GM18502 (cell line): ENCODE results near the gene MYOZ2.

Experiments
- ATAC-seq: cut with Tn5 transposase; IDR thresholded peaks from one replicate; pipeline ENCODE4 v1.9.1; 2021; ENCODE audit warnings: mild to moderate bottlenecking; ENCODE audit not compliant: unreplicated experiment, poor library complexity

The MYOZ2 gene

DNA sequence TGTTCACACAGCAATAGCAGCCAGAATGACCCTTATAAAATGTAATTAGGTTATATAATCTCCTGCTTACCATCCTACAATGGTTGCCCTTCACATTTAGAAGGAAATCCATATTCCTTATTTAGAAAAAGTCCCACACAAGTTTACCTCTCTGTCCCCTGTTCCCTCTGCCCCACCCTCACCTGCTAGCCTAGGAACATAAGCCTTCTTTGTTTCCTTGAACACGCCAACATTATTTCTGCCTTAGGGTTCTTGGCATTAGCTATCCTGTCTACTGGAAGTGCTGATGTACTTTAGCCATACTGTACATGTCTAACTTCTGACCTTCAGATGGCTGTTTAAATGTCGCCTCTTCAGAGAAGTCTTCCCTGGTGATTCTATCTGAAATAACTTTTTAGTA lies 48.5 kb downstream of the MYOZ2 start:
- no peak for ATAC-seq

DNA sequence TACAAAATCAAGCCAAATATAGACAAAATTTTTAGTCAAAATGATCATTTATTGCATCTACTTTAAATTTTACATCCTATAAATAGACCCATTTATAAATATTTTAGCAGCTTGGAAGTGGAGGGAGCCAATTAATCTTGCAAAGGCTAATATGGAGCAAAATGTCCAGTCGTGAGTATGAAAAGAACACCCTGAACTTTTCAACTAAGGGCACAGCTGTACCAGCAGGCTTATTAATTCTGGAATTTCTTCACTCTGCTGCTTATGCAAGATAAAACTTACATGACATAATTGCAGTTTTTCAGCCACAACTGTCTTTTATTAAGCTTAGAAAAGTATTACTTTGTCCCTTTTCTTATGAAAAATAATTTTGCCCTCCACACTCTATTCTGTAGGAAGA lies 54.0 kb downstream of the MYOZ2 start:
- ATAC-seq = no peak

DNA sequence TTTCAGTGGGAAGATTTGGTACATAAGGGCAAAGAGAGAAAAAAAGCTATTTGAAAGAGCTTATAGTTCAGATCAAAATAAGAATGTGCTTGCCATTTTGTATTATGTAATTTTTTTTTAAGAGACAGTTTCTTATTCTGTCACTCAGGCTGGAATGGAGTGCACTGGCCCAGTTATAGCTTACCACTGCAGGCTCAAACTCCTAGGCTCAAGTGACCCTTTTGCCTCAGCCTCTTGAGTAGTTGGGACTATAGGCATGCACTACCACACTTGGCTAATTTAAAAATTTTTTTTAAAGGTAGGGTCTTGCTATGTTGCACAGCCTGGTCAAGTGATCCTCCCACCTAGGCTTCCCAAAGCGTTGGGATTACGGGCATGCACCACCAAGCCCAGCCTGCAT lies 54.7 kb downstream of the MYOZ2 start:
- no peak for ATAC-seq

DNA sequence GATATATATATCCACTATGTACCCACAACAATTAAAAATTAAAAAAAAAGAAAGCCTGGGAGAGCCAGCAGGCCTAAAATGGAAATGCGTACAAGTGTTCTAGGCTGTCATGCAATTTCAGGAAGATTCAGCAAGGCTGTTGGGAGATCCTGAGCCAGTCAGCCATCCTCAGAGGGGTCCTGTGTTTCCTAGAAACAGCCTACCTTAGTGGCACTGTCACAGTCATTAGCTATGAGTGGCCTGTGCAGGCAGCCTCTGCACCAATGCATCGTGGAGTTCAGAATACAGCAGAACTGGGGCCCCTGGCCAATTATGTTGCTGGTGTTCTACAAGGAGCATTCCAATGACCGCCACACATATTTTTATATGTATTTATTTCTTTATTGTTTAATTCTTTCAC lies 55.9 kb downstream of the MYOZ2 start:
- no peak for ATAC-seq

DNA sequence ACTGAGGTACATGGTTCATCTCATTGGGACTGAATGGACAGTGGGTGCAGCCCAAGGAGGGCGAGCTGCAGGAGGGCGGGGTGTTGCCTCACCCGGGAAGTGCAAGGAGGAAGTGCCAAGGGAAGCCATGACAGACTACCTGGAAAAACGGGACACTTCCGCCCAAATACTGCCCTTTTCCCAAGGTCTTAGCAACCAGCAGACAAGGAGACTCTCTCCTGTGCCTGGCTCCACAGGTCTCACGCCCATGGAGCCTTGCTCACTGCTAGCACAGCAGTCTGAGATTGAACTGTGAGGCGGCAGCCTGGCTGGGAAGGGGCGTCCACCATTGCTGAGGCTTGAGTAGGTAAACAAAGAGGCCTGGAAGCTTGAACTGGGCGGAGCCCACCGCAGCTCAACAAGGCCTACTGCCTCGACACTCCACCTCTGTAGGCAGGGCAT lies 62.2 kb downstream of the MYOZ2 start:
- ATAC-seq = no peak

DNA sequence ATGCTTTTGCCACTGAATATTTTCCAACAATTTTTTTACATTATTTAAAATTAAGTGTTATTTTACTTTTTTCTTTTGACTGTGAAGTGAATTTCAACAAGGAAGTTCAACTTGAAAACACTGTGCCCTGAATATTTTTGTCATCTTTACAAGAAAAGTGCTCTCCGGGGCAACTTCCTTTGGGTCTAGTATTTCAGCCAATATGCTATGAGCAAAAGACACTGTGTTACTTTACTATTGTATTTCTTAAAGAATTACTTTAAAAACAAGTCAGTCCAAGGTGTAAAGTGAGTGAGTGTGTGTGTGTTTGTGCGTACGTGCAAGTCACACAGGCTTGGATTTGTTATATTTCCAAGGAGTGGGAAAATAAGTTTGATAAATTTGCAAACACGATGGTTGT lies 69.3 kb downstream of the MYOZ2 start:
- no peak for ATAC-seq

DNA sequence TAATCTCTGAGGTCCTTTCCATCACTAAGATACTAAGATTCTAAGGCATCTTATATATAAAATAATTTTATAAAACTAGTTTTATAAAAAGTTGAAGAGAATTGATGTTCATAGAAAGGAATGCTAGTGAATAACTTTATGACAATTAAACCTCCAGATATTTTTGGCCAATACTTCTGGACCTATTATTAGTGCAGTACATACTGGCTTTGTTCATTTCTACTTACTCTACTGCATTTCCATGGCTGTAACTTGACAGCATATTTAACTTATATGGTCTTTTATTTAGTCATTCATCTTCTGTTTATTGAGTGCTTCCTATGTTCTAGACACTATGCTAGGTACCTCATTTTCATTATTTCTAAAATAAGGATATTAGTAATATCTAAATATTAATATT lies 70.1 kb downstream of the MYOZ2 start:
- no peak for ATAC-seq

DNA sequence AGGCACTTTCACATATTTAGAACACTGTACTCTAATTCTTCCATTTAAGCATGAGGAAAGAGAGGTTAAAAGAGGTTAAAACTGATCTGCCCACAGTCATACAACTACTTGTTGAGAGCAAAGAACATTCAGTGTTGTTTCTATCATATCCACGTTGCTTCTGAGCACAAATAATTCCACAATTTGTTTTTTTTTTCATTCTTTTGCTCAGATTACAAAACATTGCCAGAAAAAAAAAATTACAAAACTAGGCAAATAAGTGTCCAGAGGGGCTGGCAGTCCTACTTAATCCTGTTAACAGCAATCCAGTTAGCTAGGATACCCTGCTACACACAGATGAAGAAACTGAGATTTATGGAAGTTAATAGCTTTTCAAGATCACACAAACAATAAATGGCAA lies 70.5 kb downstream of the MYOZ2 start:
- no peak for ATAC-seq

DNA sequence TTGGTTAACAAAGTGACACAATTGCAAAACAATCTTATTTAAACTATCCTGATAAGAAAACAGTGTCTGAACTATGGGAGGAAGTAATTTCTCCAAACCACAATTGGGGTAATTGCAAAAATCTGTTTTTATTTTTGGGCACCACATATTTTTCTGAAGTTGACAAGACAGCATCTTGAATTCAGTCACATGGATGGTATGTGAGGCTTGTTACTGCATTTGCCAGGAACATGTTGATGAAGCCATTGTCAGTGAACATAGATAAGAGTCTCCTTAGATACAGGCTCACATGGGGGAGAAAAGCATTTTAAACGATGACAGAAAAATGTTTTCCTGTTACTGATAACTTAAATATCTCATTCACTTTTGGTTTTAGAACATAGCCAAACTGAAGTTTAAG lies 71.4 kb downstream of the MYOZ2 start:
- ATAC-seq = no peak

DNA sequence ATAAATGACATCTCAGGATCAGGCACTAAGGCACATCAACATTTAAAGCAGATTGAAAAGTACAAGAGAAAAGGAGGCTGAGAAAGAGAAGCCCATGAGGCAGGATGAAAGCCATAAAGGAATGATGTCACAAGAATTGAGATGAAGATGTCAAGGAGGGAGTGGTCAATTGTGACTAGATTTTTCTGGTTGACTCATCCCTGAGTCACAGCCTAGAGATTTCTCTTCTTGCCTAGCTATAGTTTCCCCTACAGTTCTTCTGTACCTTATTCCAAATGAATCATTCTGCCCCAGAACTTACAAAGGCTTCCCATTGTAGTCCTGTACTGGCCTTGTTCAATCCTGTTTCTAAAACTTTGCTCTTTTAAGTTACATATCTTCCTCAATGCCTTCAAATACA lies 73.4 kb downstream of the MYOZ2 start:
- no peak for ATAC-seq

DNA sequence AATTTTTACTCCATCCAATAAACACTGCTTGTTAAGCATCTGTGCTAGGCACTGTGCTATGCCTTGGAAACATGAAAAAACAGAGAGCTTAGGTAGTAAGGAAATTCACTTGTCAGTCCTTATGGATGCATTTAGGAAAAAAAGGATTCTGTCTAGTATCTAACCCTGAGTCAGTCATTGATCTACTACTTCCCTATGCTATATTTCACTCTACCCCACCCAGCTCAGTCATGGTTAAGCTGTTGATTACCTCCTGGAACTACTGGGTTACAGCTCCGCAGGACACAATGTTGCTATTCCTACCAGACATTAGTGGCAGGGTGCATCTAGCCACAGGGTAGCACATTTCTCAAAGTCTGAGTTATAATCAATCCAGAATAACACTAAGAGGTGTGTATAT lies 74.0 kb downstream of the MYOZ2 start:
- no peak for ATAC-seq

DNA sequence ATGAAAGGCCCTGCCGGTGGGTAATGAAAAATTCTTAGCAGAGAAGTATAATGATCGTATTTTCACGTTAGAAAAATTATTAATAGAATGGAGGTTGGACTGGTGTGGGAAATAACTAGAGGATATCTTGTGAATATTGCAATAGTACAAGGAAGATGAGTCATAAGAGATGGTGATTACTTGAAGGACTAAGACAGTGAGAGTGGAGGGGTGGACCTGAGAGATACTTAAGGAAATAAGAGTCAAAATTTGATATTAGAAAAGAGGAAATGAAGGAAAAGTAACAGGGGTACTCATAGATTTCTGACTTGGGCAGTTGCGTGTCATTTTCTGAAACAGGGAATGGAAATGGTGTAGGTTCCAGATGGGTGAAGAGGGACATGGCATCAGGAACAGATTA lies 75.1 kb downstream of the MYOZ2 start:
- no peak for ATAC-seq

DNA sequence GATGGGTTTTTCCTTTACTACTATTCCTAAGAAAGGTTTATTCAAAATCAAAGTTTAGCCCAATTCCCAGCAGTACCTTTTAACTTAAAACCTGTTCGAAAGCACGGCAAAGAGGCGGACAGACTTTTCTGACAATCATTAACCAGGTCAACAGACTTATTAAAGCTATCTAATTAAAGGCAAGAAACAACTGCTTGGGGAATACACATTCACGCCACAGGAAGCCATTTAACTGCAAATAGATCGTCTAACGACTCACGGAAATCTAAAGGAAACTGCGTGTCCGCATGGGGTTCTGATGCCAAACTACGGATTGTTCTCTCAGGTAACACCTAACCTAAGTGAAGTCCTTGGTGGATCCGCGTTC lies 76.2 kb downstream of the MYOZ2 start:
- peak; percentile 20 for ATAC-seq

DNA sequence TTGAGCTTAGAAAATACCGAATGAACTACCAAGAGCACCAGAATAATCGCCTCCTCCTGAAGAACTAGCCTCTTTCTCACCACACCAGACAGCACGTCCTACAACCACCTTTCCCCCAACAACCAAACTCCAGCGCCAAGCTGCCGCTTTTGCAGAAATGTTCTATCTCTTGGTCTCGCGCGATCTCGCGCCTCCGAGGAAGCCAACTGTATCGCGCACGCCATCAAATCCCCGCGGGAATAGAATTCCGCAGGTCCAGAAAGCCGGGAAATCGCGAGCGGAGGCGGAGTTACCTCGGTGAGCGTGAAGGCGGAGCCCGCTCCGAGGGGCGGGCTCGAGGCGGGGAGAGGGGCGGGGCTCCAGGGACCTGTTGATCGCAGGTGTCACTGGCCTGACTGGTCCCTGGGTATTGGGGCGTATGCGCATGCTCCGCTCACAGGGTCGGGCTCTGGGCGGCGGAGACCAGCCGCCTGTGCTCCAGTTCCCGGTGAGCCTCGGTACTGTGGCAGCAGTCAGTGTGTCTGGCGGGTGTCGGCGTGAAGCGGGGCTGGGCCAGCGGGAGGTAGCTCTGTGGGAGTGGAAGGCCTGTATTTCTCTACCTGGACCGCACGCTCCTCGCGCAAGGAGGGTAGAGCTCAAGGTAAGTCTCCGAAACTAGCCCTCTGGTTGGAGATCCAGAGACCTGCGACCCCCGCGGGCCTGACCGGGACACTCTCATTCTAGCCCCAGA lies 76.8 kb downstream of the MYOZ2 start, which contains the start of gene USP53:
Gene USP53 (plus strand): TSS at position 480 of the 730 bp plus-strand sequence. CDS start 27,047 bp downstream, outside the sequence.
- ATAC-seq = peak; percentile 92

DNA sequence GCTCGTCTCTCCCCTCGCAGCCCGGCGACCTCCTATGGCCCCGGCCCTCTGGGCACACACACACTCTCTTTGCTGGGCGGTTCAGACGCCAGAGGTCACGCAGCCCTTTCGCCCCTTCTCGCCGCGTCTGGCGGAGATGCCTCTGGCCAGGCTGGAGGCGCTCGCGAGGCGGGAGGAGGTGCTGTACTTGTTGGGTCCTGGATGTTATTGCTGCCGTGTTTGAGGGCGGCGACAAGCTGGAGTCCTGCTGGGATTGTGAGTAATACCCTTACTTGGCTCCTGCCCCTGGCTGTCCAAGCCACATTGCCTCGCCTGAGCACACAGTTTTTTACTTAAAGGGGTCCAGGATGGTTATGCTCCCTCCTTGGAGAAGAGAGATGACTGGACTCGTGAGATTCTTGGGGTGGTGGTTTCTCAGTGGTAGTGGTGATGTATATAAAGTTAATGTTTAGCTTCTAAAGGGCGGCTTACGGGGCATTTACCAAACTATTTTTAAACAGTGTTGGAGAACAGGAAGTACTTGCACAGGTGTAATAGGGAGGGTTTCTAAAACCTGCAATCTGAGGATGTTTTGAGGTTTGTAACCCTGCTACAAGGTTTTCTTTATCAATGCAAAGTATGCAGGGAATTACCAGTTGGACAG lies 77.5 kb downstream of the MYOZ2 start:
- ATAC-seq = peak; percentile 59

DNA sequence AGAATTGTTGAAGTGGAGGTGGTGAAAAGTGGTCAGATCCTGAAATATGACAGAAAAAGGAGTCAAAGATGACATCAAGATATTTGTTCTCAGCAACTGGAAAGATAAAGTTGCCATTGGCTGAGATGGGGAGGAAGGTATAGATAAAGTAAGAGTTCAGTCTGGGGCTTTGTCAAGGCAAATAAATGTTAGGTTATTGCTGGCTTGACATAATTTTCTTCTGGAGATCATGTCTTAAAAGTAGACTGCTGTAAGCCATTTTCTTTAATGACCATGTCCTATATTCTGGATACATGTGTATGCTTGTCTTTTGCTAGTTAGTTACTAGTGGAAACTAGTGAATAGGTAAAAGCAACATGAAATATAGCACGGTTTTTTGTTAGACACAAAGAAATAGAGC lies 82.5 kb downstream of the MYOZ2 start:
- ATAC-seq = no peak

DNA sequence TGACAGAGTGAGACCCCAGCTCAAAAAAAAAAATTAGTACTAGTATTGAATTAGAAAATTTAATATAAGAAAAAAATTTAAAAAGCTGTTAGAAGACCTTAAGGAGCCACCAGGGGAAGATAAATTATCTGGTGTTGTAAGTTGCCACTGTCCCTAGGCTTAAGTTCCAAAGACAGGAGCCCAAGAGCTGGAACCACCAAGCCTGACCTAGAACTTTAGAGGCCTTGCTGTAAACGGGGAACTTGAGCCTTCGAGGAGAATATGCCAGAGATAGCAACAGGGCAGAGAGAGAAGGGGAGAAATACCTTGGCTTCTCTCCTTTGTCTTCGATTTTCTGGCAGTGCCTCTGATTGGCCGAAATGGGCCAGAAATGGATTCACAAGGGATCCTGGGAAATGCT lies 85.8 kb downstream of the MYOZ2 start:
- ATAC-seq = no peak

DNA sequence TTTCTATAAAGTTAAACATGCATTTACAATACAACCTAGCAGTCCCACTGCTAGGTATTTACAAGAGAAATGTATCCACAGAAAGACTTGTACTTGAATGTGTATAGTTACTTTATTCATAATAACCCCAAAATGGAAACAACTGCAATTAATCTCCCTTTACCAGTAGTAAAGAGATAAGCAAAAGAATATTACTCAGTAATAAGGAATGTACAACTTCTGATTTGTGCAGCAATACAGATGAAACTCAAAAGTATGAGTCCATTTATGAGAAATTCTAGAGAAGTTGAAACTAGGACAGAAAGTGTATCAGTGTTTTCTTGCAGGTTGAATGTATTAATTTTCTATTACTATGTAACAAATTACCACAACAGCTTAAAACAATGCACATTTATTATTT lies 92.1 kb downstream of the MYOZ2 start:
- ATAC-seq = no peak

DNA sequence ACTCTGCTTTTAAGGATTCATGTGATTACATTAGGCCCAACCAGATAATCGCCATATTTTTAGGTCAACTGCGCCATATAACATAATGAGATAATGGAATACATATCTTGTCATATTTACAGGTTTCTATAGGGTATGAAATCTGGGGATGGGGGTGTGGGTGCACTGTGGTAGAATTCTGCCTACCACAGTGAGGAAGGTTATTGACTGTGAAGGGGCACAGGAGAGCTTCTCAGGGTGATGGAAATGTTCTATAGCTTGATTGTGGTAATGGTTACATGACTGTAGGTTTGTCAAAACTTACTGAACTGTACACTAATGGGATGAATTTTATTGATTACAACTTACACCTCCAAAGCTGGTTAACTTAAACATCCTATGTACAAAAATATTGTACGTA lies 92.8 kb downstream of the MYOZ2 start:
- no peak for ATAC-seq

DNA sequence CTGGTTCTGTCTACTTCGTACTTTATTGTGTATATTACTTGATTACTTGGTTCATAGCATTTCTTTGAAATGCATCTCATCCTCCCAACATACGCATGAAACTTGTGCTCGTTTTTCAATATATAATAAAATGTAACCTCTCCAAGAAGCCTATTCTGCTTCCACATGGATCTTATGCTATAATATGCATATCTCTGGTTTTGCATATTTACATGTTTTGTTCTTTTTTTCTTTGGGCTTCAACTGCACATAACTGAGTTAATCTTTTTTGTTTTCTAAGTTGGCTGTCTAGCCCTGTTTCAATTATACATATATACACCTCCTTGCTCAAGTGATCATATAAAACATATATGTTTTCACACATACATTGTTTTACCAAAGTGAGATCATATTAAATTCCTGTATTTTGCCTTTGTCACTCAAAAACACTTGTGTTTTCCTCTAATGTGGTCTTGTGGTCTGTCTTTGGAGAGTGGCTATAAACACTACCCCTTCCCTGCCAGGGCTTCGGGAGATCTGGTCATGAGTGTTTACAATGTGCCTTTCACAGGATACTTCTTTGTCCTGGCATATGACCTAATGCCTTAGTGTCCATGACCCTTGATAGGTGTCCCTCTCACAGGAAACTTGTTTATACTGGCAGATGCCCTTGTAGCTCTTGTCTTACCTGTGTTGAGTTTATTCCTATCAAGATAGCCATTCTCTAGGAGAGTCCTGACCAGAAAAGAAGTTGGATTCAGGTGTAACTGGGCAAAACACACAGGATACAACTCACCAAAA lies 94.5 kb downstream of the MYOZ2 start:
- no peak for ATAC-seq

DNA sequence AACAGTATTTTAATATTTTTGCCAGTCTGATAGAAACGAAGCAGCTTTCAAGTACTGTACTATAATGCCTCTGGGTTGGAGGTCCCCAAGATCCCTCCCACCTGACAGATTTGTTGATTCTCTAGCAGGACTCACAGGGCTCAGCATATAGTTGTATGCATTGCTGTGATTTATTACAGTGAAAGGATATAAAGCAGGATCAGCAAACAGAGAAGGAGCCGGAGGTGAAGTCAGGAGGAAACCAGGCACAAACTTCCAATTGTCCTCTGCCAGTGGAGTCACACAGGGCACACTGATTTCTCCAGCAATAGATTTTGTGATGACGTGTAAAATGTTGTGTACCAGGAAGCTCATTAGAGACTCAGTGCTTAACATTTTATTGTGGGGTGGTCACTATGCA lies 95.9 kb downstream of the MYOZ2 start:
- no peak for ATAC-seq
